Caco-2 (cell line): ENCODE data around the gene NAA30. TPM values are rescaled to one million over a fixed set of nuclear protein-coding genes. Genes with fewer than 3 reads are reported as not detected.

Experiments used
- BruUV-seq: library from RNA; stranded (reverse); fragments of 400-500 nt; replicated peaks from 2 replicates; lab custom pipeline; 2021; lab: Mats Ljungman, UMichigan
- CTCF ChIA-PET: fragments of 300-600 bp; sonication (Branson Sonifier 250); formaldehyde crosslinking; loops from one replicate; lab custom pipeline; 2022; ENCODE audit warnings: antibody characterized with exemption; lab: Charles Lee
- POLR2A ChIA-PET: fragments of 300-600 bp; sonication (Branson Sonifier 250); formaldehyde crosslinking; loops from one replicate; lab custom pipeline; 2022; ENCODE audit warnings: antibody characterized with exemption; lab: Charles Lee
- DNase-seq, 2 experiments: peaks; one replicate each; pipeline versions ENCODE4 v3.0.0 to v3.0.0-alpha.2; 2020 to 2022
- H3K27me3 ChIP-seq: replicated peaks from 2 replicates; pipeline ENCODE4 v1.6.0; 2011; ENCODE audit warnings: low read length; ENCODE audit not compliant: control insufficient read depth, insufficient read depth
- H3K36me3 ChIP-seq: 2 replicates; pipeline ENCODE4 v1.5.1; 2011; ENCODE audit warnings: low read length; ENCODE audit not compliant: control insufficient read depth, insufficient read depth
- H3K4me1 ChIP-seq: fragments of 250-450 bp; sonication (Bioruptor Pico); 2 replicates; pipeline ENCODE4 v1.5.1; 2020; ENCODE audit warnings: mild to moderate bottlenecking
- H3K4me3 ChIP-seq: 2 replicates; pipeline ENCODE4 v1.5.1; 2011; ENCODE audit warnings: low read depth, mild to moderate bottlenecking, control low read depth, low read length
- H3K9me3 ChIP-seq: fragments of 250-450 bp; sonication (Bioruptor Pico); 2 replicates; pipeline ENCODE4 v1.5.1; 2020; ENCODE audit warnings: mild to moderate bottlenecking, moderate library complexity
- H3K27ac Mint-ChIP-seq: one replicate; pipeline ENCODE4 v1.8.0; 2022; ENCODE audit warnings: mixed read lengths; ENCODE audit not compliant: unreplicated experiment
- H3K27me3 Mint-ChIP-seq: one replicate; pipeline ENCODE4 v1.8.0; 2022; ENCODE audit warnings: mixed read lengths; ENCODE audit not compliant: insufficient read depth, unreplicated experiment
- H3K36me3 Mint-ChIP-seq: one replicate; pipeline ENCODE4 v1.8.0; 2022; ENCODE audit warnings: mild to moderate bottlenecking, mixed read lengths; ENCODE audit not compliant: insufficient read depth, unreplicated experiment
- H3K4me1 Mint-ChIP-seq: one replicate; pipeline ENCODE4 v1.8.0; 2022; ENCODE audit warnings: low read depth, mixed read lengths; ENCODE audit not compliant: unreplicated experiment
- H3K4me3 Mint-ChIP-seq: one replicate; pipeline ENCODE4 v1.8.0; 2022; ENCODE audit warnings: mild to moderate bottlenecking, moderate library complexity, mixed read lengths; ENCODE audit not compliant: unreplicated experiment
- H3K9me3 Mint-ChIP-seq: one replicate; pipeline ENCODE4 v1.8.0; 2022; ENCODE audit warnings: mixed read lengths; ENCODE audit not compliant: unreplicated experiment
- CTCF ChIP-seq, 2 experiments: fragments of 200-600 bp in 1 of 2; IDR thresholded peaks; 1 replicate in 1 of 2; 2 replicates in 1 of 2; pipeline versions ENCODE4 v1.5.1 to v1.8.0; 2011 to 2022; ENCODE audit warnings: antibody characterized with exemption in 1 of 2, control low read depth in 1 of 2, inconsistent platforms in 1 of 2, low read depth in 1 of 2, low read length in 1 of 2, mild to moderate bottlenecking in 1 of 2, moderate library complexity in 1 of 2; ENCODE audit not compliant: insufficient read depth in 1 of 2, severe bottlenecking in 1 of 2, unreplicated experiment in 1 of 2
- intact Hi-C: fragments of 100-400 bp; cut with micrococcal nuclease; formaldehyde crosslinking; loops from one replicate; pipeline ENCODE4 v1.10.0; 2022; ENCODE audit not compliant: unreplicated experiment
- total RNA-seq: library from RNA; stranded (reverse); gene quantifications from 2 replicates; pipeline ENCODE4 v1.2.3, GENCODE V29; 2022

The NAA30 gene
- total RNA-seq, 1 experiment from 2014 or later = 23.7 TPM

GRCh38 chr14:57418999-57419398, 28.6 kb downstream of the NAA30 start:
- Mint-ChIP-seq H3K36me3 (no peaks in the 10 kb centered on the region), H3K9me3 (no peaks in the 10 kb centered on the region), H3K4me3 (no peak overlapping the region), H3K27me3 (no peaks in the 10 kb centered on the region), H3K4me1 (no peaks in the 10 kb centered on the region), H3K27ac (no peak overlapping the region)
- CTCF ChIA-PET = no interaction called here
- Histone ChIP-seq H3K4me1 (no peaks in the 10 kb centered on the region), H3K36me3 (no peaks in the 10 kb centered on the region), H3K27me3 (no peaks in the 10 kb centered on the region), H3K9me3 (no peaks in the 10 kb centered on the region), H3K4me3 (no peak overlapping the region)
- no peak for TF ChIP-seq CTCF (IDR thresholded peaks at IDR 0.05; ENCODE audit: insufficient read depth in 1 of 2, low read depth in 1 of 2, low read length in 1 of 2, severe bottlenecking in 1 of 2, unreplicated experiment in 1 of 2)
- intact Hi-C loops = no loop called here
- BruUV-seq = no TSS peak
- POLR2A ChIA-PET = no interaction called here
- no peak for DNase-seq

GRCh38 chr14:57420033-57420432, 29.6 kb downstream of the NAA30 start:
- Mint-ChIP-seq H3K4me3 (no peak overlapping the region), H3K4me1 (no peaks in the 10 kb centered on the region), H3K27ac (no peak overlapping the region), H3K27me3 (no peaks in the 10 kb centered on the region), H3K9me3 (no peaks in the 10 kb centered on the region), H3K36me3 (no peaks in the 10 kb centered on the region)
- ChIA-PET CTCF (no interaction called here), POLR2A (no interaction called here)
- H3K9me3 ChIP-seq = no peaks in the 10 kb centered on the region
- intact Hi-C loops = no loop called here
- H3K4me1 ChIP-seq = no peaks in the 10 kb centered on the region
- no peak overlapping the region for H3K4me3 ChIP-seq
- no TSS peak for BruUV-seq
- TF ChIP-seq CTCF (IDR thresholded peaks at IDR 0.05; ENCODE audit: insufficient read depth in 1 of 2, low read depth in 1 of 2, low read length in 1 of 2, severe bottlenecking in 1 of 2, unreplicated experiment in 1 of 2) = no peak
- H3K36me3 ChIP-seq = no peaks in the 10 kb centered on the region
- H3K27me3 ChIP-seq = no peaks in the 10 kb centered on the region
- no peak for DNase-seq

GRCh38 chr14:57420986-57421385, 30.6 kb downstream of the NAA30 start:
- H3K4me3 Mint-ChIP-seq = no peak overlapping the region
- no peak for DNase-seq
- no peaks in the 10 kb centered on the region for H3K9me3 ChIP-seq
- no peaks in the 10 kb centered on the region for H3K4me1 Mint-ChIP-seq
- no peaks in the 10 kb centered on the region for H3K27me3 ChIP-seq
- no TSS peak for BruUV-seq
- POLR2A ChIA-PET = no interaction called here
- CTCF ChIA-PET = no interaction called here
- H3K36me3 Mint-ChIP-seq = no peaks in the 10 kb centered on the region
- intact Hi-C loops = no loop called here
- no peaks in the 10 kb centered on the region for H3K36me3 ChIP-seq
- no peaks in the 10 kb centered on the region for H3K4me1 ChIP-seq
- H3K27ac Mint-ChIP-seq = no peak overlapping the region
- no peak for TF ChIP-seq CTCF (IDR thresholded peaks at IDR 0.05; ENCODE audit: insufficient read depth in 1 of 2, low read depth in 1 of 2, low read length in 1 of 2, severe bottlenecking in 1 of 2, unreplicated experiment in 1 of 2)
- H3K4me3 ChIP-seq = no peak overlapping the region
- no peaks in the 10 kb centered on the region for H3K27me3 Mint-ChIP-seq
- H3K9me3 Mint-ChIP-seq = no peaks in the 10 kb centered on the region
